Measurements from ENCODE around the gene ARHGEF25.

- TF ChIP-seq CTCF (IDR thresholded peaks at IDR 0.05) (no peak), POLR2A (IDR thresholded peaks at IDR 0.05) (no peak), POLR2AphosphoS5 (IDR thresholded peaks at IDR 0.05) (no peak)
These were observed 3.1 kb upstream of the ARHGEF25 start for GRCh38 chr12:57607958-57608663.

All from upper lobe of left lung (tissue), 4 donors.